ENCODE data around the gene LRRC75A. TPM values are rescaled to one million over a fixed set of nuclear protein-coding genes. Genes with fewer than 3 reads are reported as not detected.
A peak's percentile ranks its signal among the peaks of the same experiment; 100 is the strongest.
"Not testable (repeated sequence)": the region's sequence is repeated elsewhere in the genome, so short reads cannot be mapped to it uniquely, and the experiment has no call there.

Gene LRRC75A, protein sequence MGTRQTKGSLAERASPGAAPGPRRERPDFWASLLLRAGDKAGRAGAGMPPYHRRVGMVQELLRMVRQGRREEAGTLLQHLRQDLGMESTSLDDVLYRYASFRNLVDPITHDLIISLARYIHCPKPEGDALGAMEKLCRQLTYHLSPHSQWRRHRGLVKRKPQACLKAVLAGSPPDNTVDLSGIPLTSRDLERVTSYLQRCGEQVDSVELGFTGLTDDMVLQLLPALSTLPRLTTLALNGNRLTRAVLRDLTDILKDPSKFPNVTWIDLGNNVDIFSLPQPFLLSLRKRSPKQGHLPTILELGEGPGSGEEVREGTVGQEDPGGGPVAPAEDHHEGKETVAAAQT
- 3.3 TPM for polyA plus RNA-seq (2013, experiment 1 of 2)
- 5.5 TPM for polyA plus RNA-seq (2013, experiment 2 of 2)

DNA sequence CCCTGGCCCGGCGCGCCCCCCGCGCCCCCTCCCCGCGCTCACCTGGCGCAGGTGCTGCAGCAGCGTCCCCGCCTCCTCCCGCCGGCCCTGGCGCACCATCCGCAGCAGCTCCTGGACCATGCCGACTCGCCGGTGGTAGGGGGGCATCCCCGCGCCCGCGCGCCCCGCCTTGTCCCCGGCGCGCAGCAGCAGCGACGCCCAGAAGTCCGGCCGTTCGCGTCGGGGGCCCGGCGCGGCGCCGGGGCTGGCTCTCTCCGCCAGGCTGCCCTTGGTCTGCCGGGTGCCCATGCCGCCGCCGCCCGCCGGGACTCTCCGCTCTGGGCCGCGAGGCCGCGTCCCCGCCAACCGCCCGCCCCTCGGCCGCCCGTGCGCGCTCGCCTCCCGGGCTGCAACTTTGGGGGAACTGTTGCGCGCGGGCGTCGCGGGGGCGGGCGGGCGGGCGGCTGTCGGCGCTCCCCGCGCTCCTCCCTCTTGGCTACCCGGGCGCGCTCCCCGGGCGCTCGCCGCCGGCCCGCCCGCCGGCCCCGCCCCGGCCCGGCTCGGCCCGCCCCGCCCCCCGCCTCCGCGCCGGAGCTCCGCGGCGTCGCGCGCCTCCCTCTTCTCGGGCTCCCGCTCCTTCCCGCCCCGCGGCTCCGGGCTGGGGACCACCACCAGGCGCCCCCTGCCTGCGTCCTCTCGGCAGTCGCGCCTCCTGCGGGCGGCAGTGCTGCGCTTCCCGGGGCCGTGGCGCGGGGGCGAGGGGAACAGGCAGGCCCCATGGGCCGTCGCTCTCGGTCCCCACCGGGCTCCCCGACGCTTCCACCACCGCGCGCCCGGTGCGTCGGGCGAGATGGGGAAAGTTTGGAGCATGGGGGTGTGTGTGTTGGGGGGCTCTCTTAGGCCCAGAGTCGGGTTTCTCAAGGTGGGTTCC, at the start of gene LRRC75A:
Gene LRRC75A, minus strand, starts transcription at position 491 of the 910 bp plus-strand sequence. Its CDS starts 203 bp downstream, at position 288.
- WGBS, result under 1% methylated on average over 133 of the region's 134 CpGs
- H3K9ac ChIP-seq (ENCODE audit: low read depth, low read length), result peak within 1 kb of the TSS; percentile 45; the same call in 1 of the 2 replicates
- no peak within 1 kb of the TSS for H3K27ac ChIP-seq (ENCODE audit: low read depth, low read length)
- H3K4me1 ChIP-seq (ENCODE audit: insufficient read depth, low read length), result peaks cover 29% of the 10 kb centered on the region
- H3K4me3 ChIP-seq (ENCODE audit: low read length), result peak within 1 kb of the TSS; percentile 57
- peaks cover 33% of the 10 kb centered on the region for H3K27me3 ChIP-seq (ENCODE audit: insufficient read depth, low read length)
- no peaks in the 10 kb centered on the region for H3K36me3 ChIP-seq (ENCODE audit: insufficient read depth, low read length)
- no peaks in the 10 kb centered on the region for H3K9me3 ChIP-seq (ENCODE audit: insufficient read depth, low read depth, low read length)

- H3K4me3 ChIP-seq (ENCODE audit: low read length), result no peak overlapping the region
- H3K27ac ChIP-seq (ENCODE audit: low read depth, low read length), result no peak overlapping the region
- H3K4me1 ChIP-seq (ENCODE audit: insufficient read depth, low read length), result peaks cover 4% of the 10 kb centered on the region
- WGBS, result 90% methylated on average over 1 of the region's 2 CpGs
- no peaks in the 10 kb centered on the region for H3K9me3 ChIP-seq (ENCODE audit: insufficient read depth, low read depth, low read length)
- no peaks in the 10 kb centered on the region for H3K36me3 ChIP-seq (ENCODE audit: insufficient read depth, low read length)
- H3K27me3 ChIP-seq (ENCODE audit: insufficient read depth, low read length), result no peaks in the 10 kb centered on the region
- H3K9ac ChIP-seq (ENCODE audit: low read depth, low read length), result no peak overlapping the region
These were observed 45.1 kb upstream of the LRRC75A start for GRCh38 chr17:16537130-16537458.

DNA sequence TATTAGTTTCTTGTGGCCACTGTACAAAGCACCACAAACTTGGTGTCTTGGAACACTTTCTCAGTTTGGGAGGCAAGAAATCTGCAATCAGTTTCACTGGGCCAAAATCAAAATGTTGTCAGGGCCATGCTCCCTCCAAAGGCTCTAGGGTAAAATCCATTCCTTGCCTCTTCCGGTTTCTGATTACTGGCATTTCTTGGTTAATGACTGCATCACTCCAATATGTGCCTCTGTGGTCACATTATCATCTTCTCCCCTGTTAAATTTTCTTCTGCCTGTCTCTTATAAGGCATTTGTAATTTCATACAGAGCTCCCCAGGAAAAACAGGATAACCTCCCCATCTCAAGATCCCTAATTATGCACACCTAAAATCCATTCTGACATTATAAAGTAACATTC, 42.2 kb upstream of the LRRC75A start:
- Histone ChIP-seq H3K4me1 (ENCODE audit: insufficient read depth, low read length) (peaks cover 4% of the 10 kb centered on the region), H3K36me3 (ENCODE audit: insufficient read depth, low read length) (no peaks in the 10 kb centered on the region), H3K9me3 (ENCODE audit: insufficient read depth, low read depth, low read length) (no peaks in the 10 kb centered on the region), H3K9ac (ENCODE audit: low read depth, low read length) (no peak overlapping the region), H3K27ac (ENCODE audit: low read depth, low read length) (no peak overlapping the region), H3K27me3 (ENCODE audit: insufficient read depth, low read length) (no peaks in the 10 kb centered on the region), H3K4me3 (ENCODE audit: low read length) (no peak overlapping the region)
- 89% methylated on average over 1 of the region's 1 CpG for WGBS

DNA sequence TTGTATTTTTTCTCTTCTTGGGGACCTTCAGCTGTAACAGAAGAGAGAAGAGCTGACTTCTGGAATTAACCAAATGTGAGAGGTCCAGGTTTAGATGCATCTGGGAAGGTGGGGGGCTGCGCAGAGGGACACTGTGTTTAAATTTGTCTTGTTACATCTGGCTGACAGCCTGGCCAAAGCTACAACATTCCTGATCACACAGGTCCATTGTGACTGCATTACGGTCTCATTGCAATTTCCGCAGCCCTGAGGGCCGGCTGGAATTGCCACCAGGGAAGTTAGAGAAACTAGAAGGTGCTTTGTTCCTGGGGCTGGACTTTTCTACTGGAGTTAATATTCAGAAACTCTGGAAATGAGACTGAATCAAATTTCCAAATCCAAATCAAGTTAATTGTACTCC, 37.9 kb upstream of the LRRC75A start:
- H3K9ac ChIP-seq (ENCODE audit: low read depth, low read length), result no peak overlapping the region
- 94% methylated on average over 4 of the region's 4 CpGs for WGBS
- peaks cover 3% of the 10 kb centered on the region for H3K4me1 ChIP-seq (ENCODE audit: insufficient read depth, low read length)
- no peaks in the 10 kb centered on the region; the same call in 1 of the 2 replicates for H3K27me3 ChIP-seq (ENCODE audit: insufficient read depth, low read length)
- no peaks in the 10 kb centered on the region for H3K36me3 ChIP-seq (ENCODE audit: insufficient read depth, low read length)
- no peak overlapping the region for H3K4me3 ChIP-seq (ENCODE audit: low read length)
- H3K9me3 ChIP-seq (ENCODE audit: insufficient read depth, low read depth, low read length), result no peaks in the 10 kb centered on the region
- no peak overlapping the region for H3K27ac ChIP-seq (ENCODE audit: low read depth, low read length)

- no peak overlapping the region for H3K27ac ChIP-seq (ENCODE audit: low read depth, low read length)
- no peaks in the 10 kb centered on the region for H3K4me1 ChIP-seq (ENCODE audit: insufficient read depth, low read length)
- H3K9ac ChIP-seq (ENCODE audit: low read depth, low read length), result no peak overlapping the region
- H3K4me3 ChIP-seq (ENCODE audit: low read length), result no peak overlapping the region
- 89% methylated on average over 4 of the region's 4 CpGs for WGBS
- no peaks in the 10 kb centered on the region; the same call in 1 of the 2 replicates for H3K27me3 ChIP-seq (ENCODE audit: insufficient read depth, low read length)
- no peaks in the 10 kb centered on the region for H3K9me3 ChIP-seq (ENCODE audit: insufficient read depth, low read depth, low read length)
- H3K36me3 ChIP-seq (ENCODE audit: insufficient read depth, low read length), result no peaks in the 10 kb centered on the region
These were observed 35.3 kb upstream of the LRRC75A start for GRCh38 chr17:16527298-16527697.

DNA sequence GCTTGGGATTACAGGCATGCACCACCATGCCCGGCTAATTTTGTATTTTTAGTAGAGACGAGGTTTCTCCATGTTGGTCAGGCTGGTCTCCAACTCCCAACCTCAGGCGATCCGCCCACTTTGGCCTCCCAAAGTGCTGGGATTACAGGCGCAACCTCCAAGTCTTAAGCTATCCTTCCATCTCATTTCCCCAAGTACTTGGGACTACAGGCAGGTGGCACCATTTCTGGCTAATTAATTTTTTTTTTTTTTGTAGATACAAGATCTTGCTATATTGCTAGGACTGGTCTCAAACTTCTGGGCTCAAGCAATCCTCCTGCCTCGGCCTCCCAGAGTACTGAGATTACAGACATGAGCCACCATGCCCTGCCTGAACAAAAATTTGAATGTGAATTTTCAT, 33.6 kb upstream of the LRRC75A start:
- H3K36me3 ChIP-seq (ENCODE audit: insufficient read depth, low read length); H3K4me3 ChIP-seq (ENCODE audit: low read length); H3K4me1 ChIP-seq (ENCODE audit: insufficient read depth, low read length); H3K9me3 ChIP-seq (ENCODE audit: insufficient read depth, low read depth, low read length); H3K27ac ChIP-seq (ENCODE audit: low read depth, low read length); H3K27me3 ChIP-seq (ENCODE audit: insufficient read depth, low read length); H3K9ac ChIP-seq (ENCODE audit: low read depth, low read length): not testable (repeated sequence)
- WGBS, result 94% methylated on average over 6 of the region's 6 CpGs

- Histone ChIP-seq H3K4me3 (ENCODE audit: low read length) (no peak overlapping the region), H3K36me3 (ENCODE audit: insufficient read depth, low read length) (no peaks in the 10 kb centered on the region), H3K4me1 (ENCODE audit: insufficient read depth, low read length) (peaks cover 10% of the 10 kb centered on the region; the same call in 1 of the 2 replicates), H3K9me3 (ENCODE audit: insufficient read depth, low read depth, low read length) (no peaks in the 10 kb centered on the region), H3K9ac (ENCODE audit: low read depth, low read length) (no peak overlapping the region), H3K27me3 (ENCODE audit: insufficient read depth, low read length) (no peaks in the 10 kb centered on the region), H3K27ac (ENCODE audit: low read depth, low read length) (no peak overlapping the region)
- 43% methylated on average over 7 of the region's 7 CpGs for WGBS
These were observed 29.2 kb upstream of the LRRC75A start for GRCh38 chr17:16521070-16521727.

DNA sequence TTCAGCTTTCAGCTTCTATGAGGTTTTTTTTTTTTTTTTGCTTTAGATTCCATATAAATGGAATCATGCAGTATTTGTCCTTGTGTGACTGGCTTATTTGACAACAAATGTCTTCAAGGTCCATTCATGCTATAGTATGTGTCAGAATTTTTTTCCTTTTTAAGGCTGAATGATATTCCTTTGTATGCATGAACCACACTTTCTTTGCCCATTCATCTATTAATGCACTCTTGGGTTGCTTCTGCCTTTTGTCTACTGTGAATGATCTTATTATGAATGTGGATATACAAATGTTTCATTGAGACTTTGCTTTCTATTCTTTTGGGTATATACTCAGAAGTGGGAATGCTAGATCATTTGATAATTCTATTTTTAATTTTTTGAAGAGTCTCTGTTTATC, 27.0 kb upstream of the LRRC75A start:
- peaks cover 11% of the 10 kb centered on the region; the same call in 1 of the 2 replicates for H3K4me1 ChIP-seq (ENCODE audit: insufficient read depth, low read length)
- H3K27ac ChIP-seq (ENCODE audit: low read depth, low read length), result no peak overlapping the region
- H3K4me3 ChIP-seq (ENCODE audit: low read length), result no peak overlapping the region

DNA sequence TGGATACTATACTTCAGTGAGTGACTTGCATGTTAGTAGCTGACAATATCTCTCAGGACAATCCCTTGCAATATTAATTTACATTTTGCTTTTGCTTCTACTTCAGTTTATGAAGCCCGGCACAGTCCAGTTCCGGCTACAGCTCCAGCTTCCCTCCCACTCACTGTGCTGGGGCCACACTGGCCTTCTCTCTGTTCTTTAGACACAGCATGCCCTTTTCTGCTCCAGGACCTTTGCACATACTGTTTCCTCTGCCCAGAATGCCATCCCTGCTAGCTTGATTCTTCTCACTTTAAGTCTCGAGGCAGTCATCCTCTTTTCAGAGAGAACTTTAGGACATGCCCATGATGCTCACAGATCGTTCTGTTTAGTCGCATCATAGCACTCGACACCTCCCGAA, 25.5 kb upstream of the LRRC75A start:
- Histone ChIP-seq H3K4me3 (ENCODE audit: low read length) (no peak overlapping the region), H3K4me1 (ENCODE audit: insufficient read depth, low read length) (peaks cover 12% of the 10 kb centered on the region), H3K9ac (ENCODE audit: low read depth, low read length) (no peak overlapping the region), H3K9me3 (ENCODE audit: insufficient read depth, low read depth, low read length) (no peaks in the 10 kb centered on the region), H3K27me3 (ENCODE audit: insufficient read depth, low read length) (no peaks in the 10 kb centered on the region), H3K36me3 (ENCODE audit: insufficient read depth, low read length) (no peaks in the 10 kb centered on the region), H3K27ac (ENCODE audit: low read depth, low read length) (no peak overlapping the region)
- 95% methylated on average over 7 of the region's 7 CpGs for WGBS

More for the DNA sequence above, 27.0 kb upstream of the LRRC75A start:
- Histone ChIP-seq H3K9me3 (ENCODE audit: insufficient read depth, low read depth, low read length) (no peaks in the 10 kb centered on the region), H3K27me3 (ENCODE audit: insufficient read depth, low read length) (no peaks in the 10 kb centered on the region), H3K36me3 (ENCODE audit: insufficient read depth, low read length) (no peaks in the 10 kb centered on the region), H3K9ac (ENCODE audit: low read depth, low read length) (no peak overlapping the region)

DNA sequence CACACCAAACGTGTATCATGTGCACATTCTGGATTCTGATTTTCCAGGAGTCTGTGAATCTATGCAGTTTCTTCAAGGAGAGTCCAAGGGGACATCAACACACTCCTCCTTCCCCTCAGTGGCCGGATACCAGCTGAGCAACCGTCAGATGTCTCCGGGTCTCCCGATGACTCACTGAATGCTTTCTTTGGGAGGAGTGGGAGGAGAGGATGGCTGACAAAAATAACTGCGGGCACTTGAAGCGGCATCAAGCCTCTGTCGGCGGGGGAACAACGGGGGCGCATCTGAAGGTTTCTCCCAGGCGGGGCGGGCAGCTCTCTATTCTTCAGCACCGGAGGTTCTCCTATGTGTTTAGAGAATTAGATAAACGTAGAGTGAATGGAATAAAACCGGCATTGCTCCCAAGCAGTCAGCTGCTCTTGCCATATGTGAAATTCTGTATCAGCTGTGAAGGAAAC, 24.6 kb upstream of the LRRC75A start:
- Histone ChIP-seq H3K27me3 (ENCODE audit: insufficient read depth, low read length) (no peaks in the 10 kb centered on the region), H3K4me1 (ENCODE audit: insufficient read depth, low read length) (peaks cover 21% of the 10 kb centered on the region), H3K36me3 (ENCODE audit: insufficient read depth, low read length) (no peaks in the 10 kb centered on the region), H3K27ac (ENCODE audit: low read depth, low read length) (no peak overlapping the region), H3K9me3 (ENCODE audit: insufficient read depth, low read depth, low read length) (no peaks in the 10 kb centered on the region), H3K4me3 (ENCODE audit: low read length) (no peak overlapping the region), H3K9ac (ENCODE audit: low read depth, low read length) (no peak overlapping the region)
- 14% methylated on average over 16 of the region's 16 CpGs for WGBS

- Histone ChIP-seq H3K4me1 (ENCODE audit: insufficient read depth, low read length) (peaks cover 27% of the 10 kb centered on the region), H3K4me3 (ENCODE audit: low read length) (no peak overlapping the region), H3K27ac (ENCODE audit: low read depth, low read length) (no peak overlapping the region), H3K36me3 (ENCODE audit: insufficient read depth, low read length) (no peaks in the 10 kb centered on the region), H3K9me3 (ENCODE audit: insufficient read depth, low read depth, low read length) (no peaks in the 10 kb centered on the region), H3K9ac (ENCODE audit: low read depth, low read length) (no peak overlapping the region), H3K27me3 (ENCODE audit: insufficient read depth, low read length) (no peaks in the 10 kb centered on the region)
- 94% methylated on average over 4 of the region's 4 CpGs for WGBS
These were observed 23.9 kb upstream of the LRRC75A start for GRCh38 chr17:16515933-16516332.

Measured in HUES64 (cell line).